Lower leg skin (tissue), 3 donors: ENCODE data around the gene ARHGEF19.

Source experiments
- POLR2A ChIP-seq, 2 donors: fragments of 450-650 bp; IDR thresholded peaks; one replicate each; pipeline ENCODE4 v1.6.1; 2016 to 2017; ENCODE audit warnings: antibody characterized with exemption in 2 of 2, mild to moderate bottlenecking in 1 of 2, moderate library complexity in 1 of 2
- TF ChIP-seq, protein P1 (sequence below), 3 donors: fragments of 450-650 bp; IDR thresholded peaks; one replicate each; pipeline ENCODE4 v1.5.1; 2016; ENCODE audit warnings: antibody characterized with exemption in 3 of 3, mild to moderate bottlenecking in 3 of 3, moderate library complexity in 2 of 3

DNA sequence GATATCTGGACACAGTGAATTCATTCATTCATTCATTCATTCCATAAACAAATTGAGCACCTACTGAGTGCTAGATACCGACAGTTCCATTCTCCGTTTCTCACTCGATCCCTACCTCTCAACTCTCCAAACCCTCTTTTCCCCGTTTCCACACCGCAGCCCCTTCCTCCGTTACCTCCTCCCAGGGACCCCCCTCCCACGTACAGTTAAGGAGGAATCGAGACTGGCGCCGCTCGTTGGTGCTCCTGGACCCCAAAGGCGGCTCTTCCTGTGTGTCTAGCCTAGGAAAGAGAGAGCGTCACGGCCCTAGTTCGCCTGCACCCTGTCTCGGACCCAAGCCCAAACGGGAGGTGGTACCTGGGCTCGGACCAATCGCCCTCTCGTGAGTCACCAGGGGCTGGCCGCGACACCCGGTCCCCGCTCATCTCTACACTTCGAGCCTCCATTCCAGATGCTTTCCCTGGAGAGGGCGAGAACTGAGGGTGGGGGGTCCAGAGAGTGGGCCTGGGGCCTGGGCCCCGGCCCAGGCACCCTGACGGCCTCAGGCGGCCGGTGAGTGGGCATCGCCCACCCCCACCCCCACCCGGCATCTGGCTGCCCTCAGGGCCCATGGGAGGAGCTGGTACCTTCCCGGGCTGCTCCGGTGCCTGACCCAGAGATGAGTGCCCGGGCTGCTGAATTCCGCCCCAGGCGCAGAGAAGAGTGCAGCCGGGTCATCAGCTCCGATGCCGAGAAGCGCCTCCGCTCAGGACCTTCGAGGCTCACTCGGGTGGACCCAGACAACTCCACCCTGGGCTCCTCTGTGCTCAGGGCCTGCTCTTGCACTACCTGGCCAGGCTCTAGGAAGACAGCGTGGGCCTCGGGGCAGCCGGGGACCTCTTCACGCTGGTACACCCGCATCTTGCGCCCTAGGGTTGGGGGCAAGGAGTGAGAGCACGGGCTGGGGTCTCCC is 4.9 kb downstream of the ARHGEF19 start:
- no peak for TF ChIP-seq POLR2A (IDR thresholded peaks at IDR 0.05)
- TF ChIP-seq, protein P1, sequence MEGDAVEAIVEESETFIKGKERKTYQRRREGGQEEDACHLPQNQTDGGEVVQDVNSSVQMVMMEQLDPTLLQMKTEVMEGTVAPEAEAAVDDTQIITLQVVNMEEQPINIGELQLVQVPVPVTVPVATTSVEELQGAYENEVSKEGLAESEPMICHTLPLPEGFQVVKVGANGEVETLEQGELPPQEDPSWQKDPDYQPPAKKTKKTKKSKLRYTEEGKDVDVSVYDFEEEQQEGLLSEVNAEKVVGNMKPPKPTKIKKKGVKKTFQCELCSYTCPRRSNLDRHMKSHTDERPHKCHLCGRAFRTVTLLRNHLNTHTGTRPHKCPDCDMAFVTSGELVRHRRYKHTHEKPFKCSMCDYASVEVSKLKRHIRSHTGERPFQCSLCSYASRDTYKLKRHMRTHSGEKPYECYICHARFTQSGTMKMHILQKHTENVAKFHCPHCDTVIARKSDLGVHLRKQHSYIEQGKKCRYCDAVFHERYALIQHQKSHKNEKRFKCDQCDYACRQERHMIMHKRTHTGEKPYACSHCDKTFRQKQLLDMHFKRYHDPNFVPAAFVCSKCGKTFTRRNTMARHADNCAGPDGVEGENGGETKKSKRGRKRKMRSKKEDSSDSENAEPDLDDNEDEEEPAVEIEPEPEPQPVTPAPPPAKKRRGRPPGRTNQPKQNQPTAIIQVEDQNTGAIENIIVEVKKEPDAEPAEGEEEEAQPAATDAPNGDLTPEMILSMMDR (IDR thresholded peaks at IDR 0.05), result no peak
